ENCODE measurements around the gene CADM4.

- no peak for TF ChIP-seq CTCF (IDR thresholded peaks at IDR 0.05; ENCODE audit: poor library complexity)
- TF ChIP-seq EZH2 (IDR thresholded peaks at IDR 0.05; ENCODE audit: borderline replicate concordance), result no peak
- TF ChIP-seq EZH2phosphoT487 (IDR thresholded peaks at IDR 0.05; ENCODE audit: low read depth, severe bottlenecking, unreplicated experiment), result no peak
These were observed 43.4 kb upstream of the CADM4 start for GRCh38 chr19:43682824-43683661.
